Measurements from ENCODE around the gene GAGE10. TPM values are rescaled to one million over a fixed set of nuclear protein-coding genes. Genes with fewer than 3 reads are reported as not detected.
A peak's percentile ranks its signal among the peaks of the same experiment; 100 is the strongest.
"Not testable (repeated sequence)": the region's sequence is repeated elsewhere in the genome, so short reads cannot be mapped to it uniquely, and the experiment has no call there.

GAGE10 gene
- total RNA-seq, 1 donor from 2014 or later: not detected

DNA sequence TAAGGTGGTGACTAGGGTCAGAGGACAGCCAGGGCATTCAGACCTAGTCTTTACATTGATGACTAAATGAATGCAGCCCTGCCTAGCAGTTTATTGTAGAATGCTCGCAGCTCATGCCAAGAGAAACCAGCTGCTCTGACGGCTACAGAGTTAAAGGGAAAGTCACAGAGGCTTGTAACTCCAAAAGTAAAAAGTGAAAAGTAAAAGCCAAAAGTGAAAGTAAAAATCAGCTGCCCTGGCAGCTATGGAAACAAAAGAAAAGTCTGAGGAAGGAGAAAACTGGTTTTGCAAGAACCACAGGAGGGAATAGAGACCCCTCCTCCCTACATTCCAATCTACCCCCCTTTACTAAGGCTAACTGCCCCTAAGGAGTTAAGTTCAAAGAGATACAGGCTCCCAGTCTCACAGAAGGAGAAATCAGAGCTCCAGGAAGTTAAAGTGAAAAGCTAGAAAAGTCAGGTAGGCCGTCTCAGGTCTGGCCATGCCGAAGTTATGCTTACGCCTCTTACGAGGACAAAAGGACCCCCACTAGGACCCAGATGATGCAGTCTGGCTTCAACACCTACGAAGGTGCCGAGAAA lies 6.0 kb downstream of the GAGE10 start:
- peak; percentile 34 for ATAC-seq
- intact Hi-C loops (cut with DNase I): no loop called here
- no peak for DNase-seq (ENCODE audit: low spot score)

DNA sequence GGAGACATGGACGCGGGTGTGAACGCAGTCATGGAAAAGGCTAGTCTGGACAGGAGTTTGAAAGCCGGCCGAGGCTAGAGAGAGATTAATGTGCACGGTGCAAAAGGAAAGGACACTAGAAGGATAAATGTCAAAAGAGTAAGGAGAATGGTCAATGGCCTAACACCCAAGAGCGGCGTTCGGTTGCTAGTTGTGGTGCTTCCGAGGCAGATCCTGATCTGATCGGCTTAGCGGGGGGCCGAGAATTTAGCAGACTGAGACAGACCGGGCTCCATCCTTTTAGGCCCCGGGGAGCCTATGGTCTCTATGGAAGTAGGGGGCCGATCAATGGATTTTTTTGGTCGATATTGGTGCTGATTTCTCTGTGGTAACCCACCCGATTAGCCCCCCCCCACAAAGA lies 6.9 kb downstream of the GAGE10 start:
- intact Hi-C loops (cut with DNase I): no loop called here
- DNase-seq (ENCODE audit: low spot score) (no peak), ATAC-seq (no peak)

DNA sequence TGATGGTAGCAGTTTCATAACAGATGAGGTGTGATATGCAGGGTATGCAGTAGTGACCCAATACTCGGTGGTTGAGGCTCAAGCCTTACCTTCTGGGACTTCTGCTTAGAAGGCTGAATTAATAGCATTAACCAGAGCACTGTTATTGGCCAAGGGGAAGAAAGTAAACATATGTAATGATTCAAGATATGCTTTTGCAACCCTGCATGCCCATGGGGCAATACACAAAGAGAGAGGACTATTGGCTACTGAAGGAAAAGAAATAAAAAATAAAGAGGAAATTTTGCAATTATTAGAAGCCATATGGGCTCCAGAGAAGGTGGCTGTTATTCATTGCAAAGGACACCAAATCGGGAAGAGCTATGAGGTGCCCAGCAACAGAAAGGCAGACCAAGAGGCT lies 8.7 kb downstream of the GAGE10 start:
- ATAC-seq (no peak), DNase-seq (ENCODE audit: low spot score) (no peak)
- intact Hi-C loops (cut with DNase I): no loop called here

DNA sequence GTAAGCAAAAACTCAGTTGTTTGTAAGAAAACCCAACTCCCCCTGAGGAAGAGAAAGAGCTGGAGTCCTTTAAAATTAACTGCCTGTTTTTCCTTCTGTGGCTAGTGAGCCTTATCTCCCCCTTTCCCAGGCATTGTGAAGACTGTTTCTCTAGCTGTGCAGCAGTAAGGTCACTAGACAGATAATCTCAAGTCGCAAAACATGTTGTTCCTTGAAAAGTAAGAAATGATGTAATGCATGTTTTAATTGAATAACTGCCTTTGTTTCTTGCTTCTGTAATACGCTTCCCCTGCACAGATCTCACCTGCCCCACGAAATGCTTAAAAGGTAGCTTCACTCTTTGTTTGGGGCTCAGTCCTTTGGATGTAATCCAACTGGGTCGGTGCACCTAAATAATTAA lies 12.6 kb downstream of the GAGE10 start:
- ATAC-seq: no peak

GRCh38 chrX:49321737-49322136 lies 18.3 kb downstream of the GAGE10 start, which contains the start of gene GAGE12J:
Gene GAGE12J, plus strand, starts transcription at chrX:49322037. Its CDS starts 1,157 bp downstream, at chrX:49323194.
- ATAC-seq; DNase-seq (ENCODE audit: low spot score); intact Hi-C loops (cut with DNase I): not testable (repeated sequence)

More for the DNA sequence above, 12.6 kb downstream of the GAGE10 start:
- no peak for DNase-seq (ENCODE audit: low spot score)
- intact Hi-C loops (cut with DNase I): no loop called here

GRCh38 chrX:49322266-49322665 lies 18.8 kb downstream of the GAGE10 start:
- DNase-seq (ENCODE audit: low spot score); ATAC-seq; intact Hi-C loops (cut with DNase I): not testable (repeated sequence)

- ATAC-seq; intact Hi-C loops (cut with DNase I); DNase-seq (ENCODE audit: low spot score): not testable (repeated sequence)
Measured at GRCh38 chrX:49323735-49324134, 20.3 kb downstream of the GAGE10 start.

GRCh38 chrX:49330421-49330820 lies 27.0 kb downstream of the GAGE10 start:
- intact Hi-C loops (cut with DNase I); ATAC-seq; DNase-seq (ENCODE audit: low spot score): not testable (repeated sequence)

- DNase-seq (ENCODE audit: low spot score); ATAC-seq; intact Hi-C loops (cut with DNase I): not testable (repeated sequence)
Measured at GRCh38 chrX:49331282-49331681, 27.8 kb downstream of the GAGE10 start, which contains the start of gene GAGE13. Gene GAGE13, plus strand, starts transcription at chrX:49331582. Its CDS starts 1,156 bp downstream, at chrX:49332738.

- DNase-seq (ENCODE audit: low spot score); intact Hi-C loops (cut with DNase I); ATAC-seq: not testable (repeated sequence)
Measured at GRCh38 chrX:49331841-49332240, 28.4 kb downstream of the GAGE10 start.

DNA sequence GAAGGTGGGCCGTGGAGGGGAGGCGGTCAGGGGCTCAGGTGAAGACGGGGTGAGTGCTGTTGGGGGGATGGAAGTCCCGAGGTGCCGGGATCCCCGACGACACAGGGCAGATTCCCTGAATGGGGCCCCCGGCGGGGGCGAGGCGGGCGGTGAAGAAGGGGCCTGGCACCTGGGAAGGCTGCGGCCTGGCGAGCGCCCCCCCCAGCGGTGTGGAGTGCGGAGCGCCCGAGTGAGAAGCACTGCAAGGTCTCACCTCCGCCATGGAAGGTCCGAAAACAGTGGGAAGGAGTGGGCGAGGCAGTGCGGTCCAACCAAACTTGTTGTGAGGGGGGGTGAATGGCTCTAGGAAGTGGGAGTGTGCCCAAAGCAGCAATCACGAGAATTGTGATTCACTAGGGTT lies 38.0 kb downstream of the GAGE10 start:
- intact Hi-C loops (cut with DNase I); ATAC-seq: not testable (repeated sequence)
- DNase-seq (ENCODE audit: low spot score): peak; percentile 79

GRCh38 chrX:49344496-49345175 lies 41.2 kb downstream of the GAGE10 start:
- intact Hi-C loops (cut with DNase I); DNase-seq (ENCODE audit: low spot score); ATAC-seq: not testable (repeated sequence)

GRCh38 chrX:49345402-49345801 lies 42.0 kb downstream of the GAGE10 start:
- ATAC-seq; intact Hi-C loops (cut with DNase I); DNase-seq (ENCODE audit: low spot score): not testable (repeated sequence)

- DNase-seq (ENCODE audit: low spot score): peak; percentile 74
- intact Hi-C loops (cut with DNase I); ATAC-seq: not testable (repeated sequence)
Measured at GRCh38 chrX:49346150-49346549, 42.7 kb downstream of the GAGE10 start.

Other genes with a start within 250 kb of the GAGE10 start
- 7.9 TPM for gene CCDC120, start 244.6 kb upstream of the GAGE10 start, total RNA-seq
- gene PRAF2, start 229.6 kb upstream of the GAGE10 start, total RNA-seq: 29.6 TPM
- gene WDR45, start 223.8 kb upstream of the GAGE10 start, total RNA-seq: 70.9 TPM
- gene GPKOW, start 179.9 kb upstream of the GAGE10 start, total RNA-seq: 20.5 TPM
- gene MAGIX, start 140.9 kb upstream of the GAGE10 start, total RNA-seq: 1.0 TPM
- gene PLP2, start 131.7 kb upstream of the GAGE10 start, total RNA-seq: 103 TPM
- 9.9 TPM for gene PRICKLE3, start 117.3 kb upstream of the GAGE10 start, total RNA-seq
- 4.2 TPM for gene SYP, start 103.5 kb upstream of the GAGE10 start, total RNA-seq
- 0.22 TPM for gene CACNA1F, start 70.3 kb upstream of the GAGE10 start, total RNA-seq
- 12.3 TPM for gene CCDC22, start 68.2 kb upstream of the GAGE10 start, total RNA-seq
- gene FOXP3, start 38.9 kb upstream of the GAGE10 start, total RNA-seq: 0.13 TPM
- 9.9 TPM for gene PPP1R3F, start 33.9 kb upstream of the GAGE10 start, total RNA-seq
- not detected for gene GAGE12J, start 18.4 kb downstream of the GAGE10 start, total RNA-seq
- gene GAGE13, start 27.9 kb downstream of the GAGE10 start, total RNA-seq: not detected
- not detected for gene GAGE12C, start 228.5 kb downstream of the GAGE10 start, total RNA-seq
- not detected for gene GAGE12D, start 238.1 kb downstream of the GAGE10 start, total RNA-seq
- gene GAGE12E, start 247.6 kb downstream of the GAGE10 start, total RNA-seq: not detected

Measured in sciatic nerve (tissue), 2 donors.